TTC549 (cell line): Measurements from ENCODE around the gene TNF.
"Not testable (repeated sequence)": the region's sequence is repeated elsewhere in the genome, so short reads cannot be mapped to it uniquely, and the experiment has no call there.

Experiments
- FAIRE-seq: peaks from 2 replicates; lab custom pipeline; 2012; peaks lifted over from hg19 to GRCh38; lab: Jason Lieb, UNC

The TNF gene

GRCh38 chr6:31544676-31545075 is 30.7 kb upstream of the TNF start:
- FAIRE-seq = no peak

DNA sequence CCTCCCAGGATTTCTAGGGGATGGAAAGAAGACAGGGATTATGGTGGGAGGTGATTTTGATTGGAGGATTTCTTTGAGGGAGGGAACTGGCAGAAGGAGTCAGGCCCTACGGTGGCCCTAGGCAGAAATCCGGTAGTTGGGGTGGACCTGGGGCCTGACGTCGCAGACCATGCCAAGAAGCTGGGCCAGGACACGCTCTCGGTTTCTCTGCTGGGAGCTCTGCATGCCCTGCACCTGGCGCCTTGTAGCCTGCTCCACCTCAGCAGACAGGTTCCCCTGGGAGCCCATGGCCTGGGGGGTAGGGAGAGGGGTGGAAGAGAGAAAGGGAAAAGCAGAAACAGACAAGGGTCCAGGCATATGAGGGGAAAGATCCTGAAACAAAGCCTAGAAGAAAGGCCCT is 30.1 kb upstream of the TNF start:
- FAIRE-seq = no peak

- peak; percentile 22 for FAIRE-seq
These were observed 28.9 kb upstream of the TNF start, which contains the start of gene ATP6V1G2 for GRCh38 chr6:31546339-31546957. ATP6V1G2 (minus strand) TSS chr6:31546608; CDS start chr6:31546559, 49 bp downstream.

- peak; percentile 67 for FAIRE-seq
These were observed 28.2 kb upstream of the TNF start, which contains the start of gene NFKBIL1 for GRCh38 chr6:31546958-31547726. NFKBIL1 (plus strand) TSS chr6:31547608; CDS start chr6:31547695, 87 bp downstream.

DNA sequence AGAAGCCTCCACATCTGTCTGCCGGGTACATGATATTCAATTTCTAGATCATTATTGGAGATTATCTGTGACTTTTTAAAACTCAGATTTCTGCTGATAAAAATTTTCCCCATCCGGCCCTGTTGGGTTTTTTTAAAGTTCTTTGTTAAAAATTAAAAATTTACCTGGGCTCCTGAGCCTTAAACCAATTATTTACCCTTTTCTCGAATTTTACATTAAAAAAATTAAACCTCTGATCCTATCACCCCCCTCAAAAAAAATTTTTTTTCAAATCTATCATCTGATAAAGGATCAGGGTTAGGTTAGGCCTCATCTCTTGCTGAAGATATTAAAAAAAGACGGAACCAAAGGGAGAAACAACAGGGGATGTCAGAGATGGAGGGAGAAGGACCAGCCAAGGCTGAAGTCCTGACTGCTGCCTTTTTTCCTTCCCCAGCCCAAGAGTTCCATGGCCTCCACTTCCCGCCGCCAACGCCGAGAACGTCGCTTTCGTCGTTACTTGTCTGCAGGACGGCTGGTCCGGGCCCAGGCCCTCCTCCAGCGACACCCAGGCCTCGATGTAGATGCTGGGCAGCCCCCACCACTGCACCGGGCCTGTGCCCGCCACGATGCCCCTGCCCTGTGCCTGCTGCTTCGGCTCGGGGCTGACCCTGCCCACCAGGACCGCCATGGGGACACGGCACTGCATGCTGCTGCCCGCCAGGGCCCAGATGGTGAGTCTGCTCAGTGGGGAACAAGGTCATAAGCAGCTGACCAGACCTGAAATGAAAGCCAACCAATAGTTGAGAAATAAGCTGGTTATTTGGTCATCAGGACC is 27.4 kb upstream of the TNF start:
- FAIRE-seq = no peak

GRCh38 chr6:31548544-31548873 is 26.9 kb upstream of the TNF start:
- no peak for FAIRE-seq

- FAIRE-seq = not testable (repeated sequence)
These were observed 24.0 kb upstream of the TNF start for GRCh38 chr6:31551371-31551770.

DNA sequence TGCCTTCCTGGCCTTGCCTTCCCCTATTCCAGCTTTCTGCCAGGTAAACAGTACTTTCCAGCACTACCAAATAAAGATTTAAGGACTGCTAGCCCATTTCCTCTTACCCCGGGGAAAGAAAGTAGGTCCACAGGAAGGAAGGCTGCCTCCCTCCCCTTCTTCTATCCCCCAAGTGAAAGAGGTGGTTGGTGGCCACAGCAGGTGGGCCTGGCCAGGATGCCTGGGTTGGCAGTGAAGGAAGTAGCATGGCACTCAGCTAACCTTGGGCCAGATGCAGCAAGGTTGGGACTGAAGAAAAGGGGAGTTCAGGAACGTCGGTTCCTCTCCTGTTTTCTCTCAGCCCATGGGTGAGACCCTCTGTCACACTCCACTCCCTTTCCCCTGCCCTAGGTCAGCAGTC is 19.1 kb upstream of the TNF start:
- FAIRE-seq = no peak

DNA sequence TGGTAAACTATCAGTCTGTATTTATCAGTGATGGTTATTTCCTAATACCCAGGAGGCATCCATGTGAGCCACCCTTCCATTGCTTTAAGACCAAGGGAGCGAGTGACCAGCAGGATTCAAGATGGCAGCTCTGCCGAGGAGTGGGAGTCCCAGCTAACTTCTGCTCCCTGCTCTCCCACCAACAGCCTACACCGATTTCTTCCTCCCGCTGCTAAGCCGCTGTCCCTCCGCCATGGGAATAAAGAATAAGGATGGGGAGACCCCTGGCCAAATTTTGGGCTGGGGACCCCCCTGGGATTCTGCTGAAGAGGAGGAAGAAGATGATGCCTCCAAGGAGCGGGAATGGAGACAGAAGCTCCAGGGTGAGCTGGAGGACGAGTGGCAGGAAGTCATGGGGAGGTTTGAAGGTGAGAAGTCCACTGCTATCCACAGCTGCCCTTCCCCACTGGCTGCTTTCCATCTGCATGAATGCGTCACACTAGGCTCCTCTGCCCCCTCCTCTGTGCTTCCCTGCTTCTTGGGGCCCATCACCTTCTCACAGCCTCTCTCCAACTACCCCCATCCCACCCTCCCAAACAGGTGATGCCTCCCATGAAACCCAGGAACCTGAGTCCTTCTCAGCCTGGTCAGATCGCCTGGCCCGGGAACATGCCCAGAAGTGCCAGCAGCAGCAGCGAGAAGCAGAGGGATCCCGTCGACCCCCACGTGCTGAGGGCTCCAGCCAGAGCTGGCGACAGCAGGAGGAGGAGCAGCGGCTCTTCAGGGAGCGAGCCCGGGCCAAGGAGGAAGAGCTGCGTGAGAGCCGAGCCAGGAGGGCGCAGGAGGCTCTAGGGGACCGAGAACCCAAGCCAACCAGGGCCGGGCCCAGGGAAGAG is 17.7 kb upstream of the TNF start:
- no peak for FAIRE-seq

DNA sequence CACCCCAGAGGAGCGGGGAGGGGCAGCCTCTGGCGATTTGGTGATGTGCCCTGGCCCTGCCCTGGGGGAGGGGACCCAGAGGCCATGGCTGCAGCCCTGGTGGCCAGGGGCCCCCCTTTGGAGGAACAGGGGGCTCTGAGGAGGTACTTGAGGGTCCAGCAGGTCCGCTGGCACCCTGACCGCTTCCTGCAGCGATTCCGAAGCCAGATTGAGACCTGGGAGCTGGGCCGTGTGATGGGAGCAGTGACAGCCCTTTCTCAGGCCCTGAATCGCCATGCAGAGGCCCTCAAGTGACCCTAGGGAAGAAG is 17.1 kb upstream of the TNF start:
- FAIRE-seq = no peak

- FAIRE-seq = no peak
These were observed 16.5 kb upstream of the TNF start for GRCh38 chr6:31558631-31559500.

DNA sequence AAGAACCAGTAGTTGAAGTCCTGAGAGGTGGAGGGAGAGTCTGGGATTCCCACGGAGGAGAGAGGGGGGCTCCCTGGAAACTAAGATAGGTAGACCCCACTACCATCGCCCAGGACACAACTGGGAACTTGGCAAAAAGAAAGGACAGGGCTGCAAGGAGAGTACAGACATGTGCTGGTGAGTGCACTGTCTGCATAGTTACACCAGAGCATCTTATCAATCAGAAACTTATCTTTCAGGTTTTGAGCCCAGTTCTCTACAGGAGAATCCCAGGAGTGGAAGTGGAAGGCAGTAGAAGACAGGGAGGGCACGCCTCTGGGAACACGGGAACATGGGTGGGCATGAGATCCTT is 15.8 kb upstream of the TNF start:
- no peak for FAIRE-seq

DNA sequence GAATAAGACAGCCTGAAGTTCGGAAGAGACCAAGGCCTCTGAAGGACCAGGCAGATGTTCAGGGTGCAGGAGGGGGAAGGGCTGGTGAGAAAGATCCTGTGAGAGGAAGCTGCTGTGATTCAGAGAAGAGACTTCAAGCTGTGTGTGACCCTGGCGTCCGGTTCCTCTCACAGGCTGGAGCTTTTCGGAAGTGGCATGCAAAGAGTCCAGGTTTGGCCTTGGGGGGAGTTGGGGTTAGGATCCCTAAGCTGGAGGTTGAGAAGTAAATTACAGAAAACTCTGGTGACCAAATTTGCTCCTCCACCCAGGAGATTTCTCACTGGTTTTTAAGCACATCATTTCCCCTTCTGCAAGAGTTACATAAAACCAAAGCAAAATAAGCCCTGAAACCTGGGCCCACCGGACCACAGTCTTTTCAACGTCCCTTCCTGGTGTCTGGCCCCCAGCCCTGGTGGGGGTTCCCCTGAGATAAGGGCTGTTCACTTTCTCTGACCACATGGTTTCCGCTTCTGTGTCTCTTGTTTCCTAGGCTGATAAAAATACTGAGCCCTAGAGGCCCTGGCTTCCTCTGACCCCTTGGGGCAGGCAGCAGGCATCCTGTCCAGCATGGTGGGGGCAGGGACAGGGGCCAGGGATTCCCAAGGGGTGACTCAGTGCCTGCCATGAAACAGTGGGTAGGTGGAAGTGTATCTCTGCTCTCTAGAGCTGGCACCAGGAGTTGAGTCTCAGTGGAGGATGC is 15.2 kb upstream of the TNF start:
- FAIRE-seq = no peak

DNA sequence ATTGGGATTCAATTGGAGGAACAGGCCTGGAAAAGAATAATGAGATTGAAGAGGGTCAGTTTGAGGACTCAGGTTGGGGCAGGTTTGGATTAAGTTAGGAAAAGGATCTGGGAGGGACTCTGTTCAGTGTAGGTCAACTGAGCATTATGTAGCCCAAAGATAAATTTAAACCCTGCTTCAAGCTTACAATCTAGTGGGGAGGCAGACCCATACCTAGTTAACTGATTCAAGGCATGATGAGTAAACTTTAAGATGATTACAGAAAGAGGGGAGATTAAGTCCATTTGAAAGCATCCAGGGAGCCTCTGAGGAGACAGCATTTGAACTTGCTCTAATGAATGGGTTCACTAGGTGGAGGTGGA is 14.7 kb upstream of the TNF start:
- no peak for FAIRE-seq

GRCh38 chr6:31567531-31568370 is 7.6 kb upstream of the TNF start:
- no peak for FAIRE-seq

DNA sequence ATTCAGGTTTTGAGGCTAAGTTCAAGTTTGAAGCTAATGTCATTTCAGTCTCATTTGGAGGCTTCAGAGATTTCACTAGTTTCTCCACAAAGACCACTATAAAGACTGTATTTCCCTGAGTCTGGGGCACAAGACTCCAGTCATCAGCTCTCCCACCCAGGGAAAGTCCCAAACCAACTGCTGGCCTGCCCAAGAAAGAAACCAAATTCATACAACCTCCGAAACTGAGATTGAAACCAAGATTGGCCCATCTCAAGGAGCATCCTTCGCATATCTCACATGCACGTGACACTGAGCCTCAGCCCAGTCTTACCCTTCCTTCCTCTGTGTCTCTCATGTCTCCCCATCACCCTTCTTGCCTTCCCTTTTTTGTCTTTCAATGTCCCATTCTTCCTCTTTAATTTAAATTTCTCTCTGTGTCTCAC is 6.8 kb upstream of the TNF start:
- no peak for FAIRE-seq

- FAIRE-seq = no peak
These were observed 5.4 kb upstream of the TNF start for GRCh38 chr6:31569861-31570536.

DNA sequence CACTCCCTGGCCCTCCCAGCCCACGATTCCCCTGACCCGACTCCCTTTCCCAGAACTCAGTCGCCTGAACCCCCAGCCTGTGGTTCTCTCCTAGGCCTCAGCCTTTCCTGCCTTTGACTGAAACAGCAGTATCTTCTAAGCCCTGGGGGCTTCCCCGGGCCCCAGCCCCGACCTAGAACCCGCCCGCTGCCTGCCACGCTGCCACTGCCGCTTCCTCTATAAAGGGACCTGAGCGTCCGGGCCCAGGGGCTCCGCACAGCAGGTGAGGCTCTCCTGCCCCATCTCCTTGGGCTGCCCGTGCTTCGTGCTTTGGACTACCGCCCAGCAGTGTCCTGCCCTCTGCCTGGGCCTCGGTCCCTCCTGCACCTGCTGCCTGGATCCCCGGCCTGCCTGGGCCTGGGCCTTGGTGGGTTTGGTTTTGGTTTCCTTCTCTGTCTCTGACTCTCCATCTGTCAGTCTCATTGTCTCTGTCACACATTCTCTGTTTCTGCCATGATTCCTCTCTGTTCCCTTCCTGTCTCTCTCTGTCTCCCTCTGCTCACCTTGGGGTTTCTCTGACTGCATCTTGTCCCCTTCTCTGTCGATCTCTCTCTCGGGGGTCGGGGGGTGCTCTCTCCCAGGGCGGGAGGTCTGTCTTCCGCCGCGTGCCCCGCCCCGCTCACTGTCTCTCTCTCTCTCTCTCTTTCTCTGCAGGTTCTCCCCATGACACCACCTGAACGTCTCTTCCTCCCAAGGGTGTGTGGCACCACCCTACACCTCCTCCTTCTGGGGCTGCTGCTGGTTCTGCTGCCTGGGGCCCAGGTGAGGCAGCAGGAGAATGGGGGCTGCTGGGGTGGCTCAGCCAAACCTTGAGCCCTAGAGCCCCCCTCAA is 3.1 kb upstream of the TNF start, which contains the start of gene LTA:
Gene LTA (plus strand): TSS at position 249 of the 871 bp plus-strand sequence. CDS start 454 bp downstream, at position 703.
- no peak for FAIRE-seq
